ENCODE results near the gene UNC13C. TPM values are rescaled to one million over a fixed set of nuclear protein-coding genes. Genes with fewer than 3 reads are reported as not detected.

The UNC13C gene
- polyA plus RNA-seq, 1 of the 3 experiments (the other 2 are of a cell fraction) = not detected

DNA sequence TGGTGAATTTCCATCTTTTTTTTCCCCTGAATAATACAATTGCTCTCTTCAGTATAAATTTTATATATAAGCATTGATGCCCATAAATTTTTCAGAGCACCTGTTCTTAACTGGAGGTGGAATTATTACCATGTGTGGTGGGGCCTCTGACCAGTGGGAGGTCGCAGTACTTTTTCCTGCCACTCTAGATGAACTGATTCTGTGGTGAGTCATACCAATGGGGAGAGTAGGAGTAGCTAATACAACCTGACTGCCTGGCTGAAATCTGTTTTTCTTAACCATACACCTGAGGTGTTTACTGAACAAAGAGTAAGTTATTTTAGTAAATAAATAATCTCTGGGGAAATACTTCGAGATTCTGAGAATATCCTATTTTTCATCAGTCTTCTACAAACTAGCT is 67.2 kb downstream of the UNC13C start:
- CTCF ChIA-PET = interaction anchor here (0.5 kb wide), 1 partner anchor 18 kb away, joined by 3 read pairs; no protein-coding TSS in a partner anchor
- Histone ChIP-seq H3K27ac (ENCODE audit: low read depth in 2 of 2, low read length in 1 of 2) (no peak overlapping the region), H3F3A (replicated peaks; ENCODE audit: insufficient read depth) (no peaks in the 10 kb centered on the region), H3K79me2 (ENCODE audit: insufficient read depth) (no peaks in the 10 kb centered on the region), H3K4me3 (ENCODE audit: low read depth in 2 of 2, low read length in 1 of 2) (no peak overlapping the region), H3K9me3 (no peaks in the 10 kb centered on the region), H3K4me2 (no peak overlapping the region), H3K9me2 (no peaks in the 10 kb centered on the region), H4K20me1 (ENCODE audit: insufficient read depth) (no peaks in the 10 kb centered on the region), H3K4me1 (ENCODE audit: control insufficient read depth in 1 of 2, insufficient read depth in 2 of 2, low read depth in 1 of 2, low read length in 1 of 2) (no peaks in the 10 kb centered on the region), H2AFZ (ENCODE audit: low read depth) (no peak overlapping the region), H3K27me3 (ENCODE audit: insufficient read depth) (no peaks in the 10 kb centered on the region), H3K9ac (no peak overlapping the region), H3K36me3 (replicated peaks in 1 of 2; ENCODE audit: control insufficient read depth in 1 of 2, insufficient read depth in 2 of 2, low read length in 1 of 2) (no peaks in the 10 kb centered on the region)
- DNase-seq = no peak
- no peak for TF ChIP-seq POLR2AphosphoS5 (IDR thresholded peaks at IDR 0.05; ENCODE audit: low read depth, low read length)
- TF ChIP-seq, protein P1, sequence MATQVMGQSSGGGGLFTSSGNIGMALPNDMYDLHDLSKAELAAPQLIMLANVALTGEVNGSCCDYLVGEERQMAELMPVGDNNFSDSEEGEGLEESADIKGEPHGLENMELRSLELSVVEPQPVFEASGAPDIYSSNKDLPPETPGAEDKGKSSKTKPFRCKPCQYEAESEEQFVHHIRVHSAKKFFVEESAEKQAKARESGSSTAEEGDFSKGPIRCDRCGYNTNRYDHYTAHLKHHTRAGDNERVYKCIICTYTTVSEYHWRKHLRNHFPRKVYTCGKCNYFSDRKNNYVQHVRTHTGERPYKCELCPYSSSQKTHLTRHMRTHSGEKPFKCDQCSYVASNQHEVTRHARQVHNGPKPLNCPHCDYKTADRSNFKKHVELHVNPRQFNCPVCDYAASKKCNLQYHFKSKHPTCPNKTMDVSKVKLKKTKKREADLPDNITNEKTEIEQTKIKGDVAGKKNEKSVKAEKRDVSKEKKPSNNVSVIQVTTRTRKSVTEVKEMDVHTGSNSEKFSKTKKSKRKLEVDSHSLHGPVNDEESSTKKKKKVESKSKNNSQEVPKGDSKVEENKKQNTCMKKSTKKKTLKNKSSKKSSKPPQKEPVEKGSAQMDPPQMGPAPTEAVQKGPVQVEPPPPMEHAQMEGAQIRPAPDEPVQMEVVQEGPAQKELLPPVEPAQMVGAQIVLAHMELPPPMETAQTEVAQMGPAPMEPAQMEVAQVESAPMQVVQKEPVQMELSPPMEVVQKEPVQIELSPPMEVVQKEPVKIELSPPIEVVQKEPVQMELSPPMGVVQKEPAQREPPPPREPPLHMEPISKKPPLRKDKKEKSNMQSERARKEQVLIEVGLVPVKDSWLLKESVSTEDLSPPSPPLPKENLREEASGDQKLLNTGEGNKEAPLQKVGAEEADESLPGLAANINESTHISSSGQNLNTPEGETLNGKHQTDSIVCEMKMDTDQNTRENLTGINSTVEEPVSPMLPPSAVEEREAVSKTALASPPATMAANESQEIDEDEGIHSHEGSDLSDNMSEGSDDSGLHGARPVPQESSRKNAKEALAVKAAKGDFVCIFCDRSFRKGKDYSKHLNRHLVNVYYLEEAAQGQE (IDR thresholded peaks at IDR 0.05; ENCODE audit: low read depth, low read length) = no peak
- 2% methylated on average over 2 of the region's 2 CpGs for WGBS (ENCODE audit: low lambda C conversion rate)
- POLR2A ChIA-PET = no interaction called here

- H3K9me3 ChIP-seq = no peaks in the 10 kb centered on the region
- no peaks in the 10 kb centered on the region for H3F3A ChIP-seq (replicated peaks; ENCODE audit: insufficient read depth)
- no peak overlapping the region for H3K27ac ChIP-seq (ENCODE audit: low read depth in 2 of 2, low read length in 1 of 2)
- CTCF ChIA-PET = interaction anchor here (0.5 kb wide), 1 partner anchor 18 kb away, joined by 3 read pairs; no protein-coding TSS in a partner anchor
- no peak overlapping the region for H3K4me3 ChIP-seq (ENCODE audit: low read depth in 2 of 2, low read length in 1 of 2)
- no peak overlapping the region for H3K4me2 ChIP-seq
- no peaks in the 10 kb centered on the region for H3K4me1 ChIP-seq (ENCODE audit: control insufficient read depth in 1 of 2, insufficient read depth in 2 of 2, low read depth in 1 of 2, low read length in 1 of 2)
- no peaks in the 10 kb centered on the region for H4K20me1 ChIP-seq (ENCODE audit: insufficient read depth)
- no peaks in the 10 kb centered on the region for H3K79me2 ChIP-seq (ENCODE audit: insufficient read depth)
- H3K9ac ChIP-seq = no peak overlapping the region
- no peaks in the 10 kb centered on the region for H3K9me2 ChIP-seq
- no peak for DNase-seq
- H3K27me3 ChIP-seq (ENCODE audit: insufficient read depth) = no peaks in the 10 kb centered on the region
- no peaks in the 10 kb centered on the region for H3K36me3 ChIP-seq (replicated peaks in 1 of 2; ENCODE audit: control insufficient read depth in 1 of 2, insufficient read depth in 2 of 2, low read length in 1 of 2)
- WGBS (ENCODE audit: low lambda C conversion rate) = 18% methylated on average over 2 of the region's 2 CpGs
- POLR2A ChIA-PET = no interaction called here
- TF ChIP-seq FOXJ3 (CRISPR knock-in tag; IDR thresholded peaks at IDR 0.05) = no peak
- TF ChIP-seq JUND (IDR thresholded peaks at IDR 0.05) = no peak
- H2AFZ ChIP-seq (ENCODE audit: low read depth) = no peak overlapping the region
Observed at GRCh38 chr15:54046093-54046492, 67.9 kb downstream of the UNC13C start.

DNA sequence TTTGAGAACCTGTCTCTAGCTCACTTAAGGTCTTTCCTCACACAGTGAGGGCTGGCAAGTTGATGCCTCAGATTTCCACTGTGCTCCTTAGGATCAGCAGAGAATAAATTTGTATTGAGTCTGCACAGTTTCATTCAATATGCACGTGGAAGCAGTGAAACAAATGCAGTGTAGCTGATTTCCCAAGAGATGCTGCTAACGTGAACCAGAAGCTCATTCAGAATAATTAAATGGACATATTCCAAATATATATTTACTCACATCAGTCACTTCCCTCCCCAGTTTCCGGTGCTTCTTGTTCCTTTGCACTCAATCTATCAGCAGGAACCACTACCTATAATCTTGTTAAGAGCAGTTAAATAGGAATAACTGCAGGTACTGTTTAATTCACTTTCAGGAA is 86.1 kb downstream of the UNC13C start:
- Histone ChIP-seq H3K9ac (no peak overlapping the region), H2AFZ (ENCODE audit: low read depth) (no peak overlapping the region), H3K4me1 (ENCODE audit: control insufficient read depth in 1 of 2, insufficient read depth in 2 of 2, low read depth in 1 of 2, low read length in 1 of 2) (no peaks in the 10 kb centered on the region), H3K79me2 (ENCODE audit: insufficient read depth) (no peaks in the 10 kb centered on the region), H3F3A (replicated peaks; ENCODE audit: insufficient read depth) (no peaks in the 10 kb centered on the region), H3K4me3 (ENCODE audit: low read depth in 2 of 2, low read length in 1 of 2) (no peak overlapping the region), H3K27ac (ENCODE audit: low read depth in 2 of 2, low read length in 1 of 2) (no peak overlapping the region), H3K36me3 (replicated peaks in 1 of 2; ENCODE audit: control insufficient read depth in 1 of 2, insufficient read depth in 2 of 2, low read length in 1 of 2) (no peaks in the 10 kb centered on the region), H4K20me1 (ENCODE audit: insufficient read depth) (no peaks in the 10 kb centered on the region), H3K4me2 (no peak overlapping the region), H3K27me3 (ENCODE audit: insufficient read depth) (no peaks in the 10 kb centered on the region), H3K9me3 (no peaks in the 10 kb centered on the region), H3K9me2 (no peaks in the 10 kb centered on the region)
- WGBS (ENCODE audit: low lambda C conversion rate) = 0% methylated on average over 3 of the region's 3 CpGs
- no peak for TF ChIP-seq PBX3 (IDR thresholded peaks at IDR 0.05)
- TF ChIP-seq JUND (IDR thresholded peaks at IDR 0.05) = no peak
- TF ChIP-seq SIN3A (IDR thresholded peaks at IDR 0.05; ENCODE audit: borderline replicate concordance, low read depth, low read length) = no peak
- TF ChIP-seq MEF2A (IDR thresholded peaks at IDR 0.05; ENCODE audit: borderline replicate concordance, low read depth) = no peak
- no peak for TF ChIP-seq RCOR1 (IDR thresholded peaks at IDR 0.05; ENCODE audit: low read length)
- no peak for TF ChIP-seq POLR2AphosphoS5 (IDR thresholded peaks at IDR 0.05; ENCODE audit: low read depth, low read length)
- ChIA-PET CTCF (interaction anchor here (0.7 to 0.9 kb wide), 2 partner anchors 19 to 253 kb away, joined by 3 to 4 read pairs; no protein-coding TSS in a partner anchor), POLR2A (no interaction called here)
- DNase-seq = no peak
